MM.1S (cell line): Measurements from ENCODE around the gene TSN.
"Not testable (repeated sequence)": the region's sequence is repeated elsewhere in the genome, so short reads cannot be mapped to it uniquely, and the experiment has no call there.

Source experiments
- DNase-seq: peaks from one replicate; pipeline ENCODE4 v3.0.0-alpha.2; 2015
- H2AFZ ChIP-seq: fragments of 300-600 bp; sonication (generic); 2 replicates; pipeline ENCODE4 v1.6.0; 2016; ENCODE audit warnings: antibody characterized with exemption, low read length
- H3F3A ChIP-seq: fragments of 300-600 bp; sonication (generic); 2 replicates; pipeline ENCODE4 v1.6.1; 2016; ENCODE audit warnings: mild to moderate bottlenecking, antibody characterized with exemption, low read length, moderate library complexity, mixed read lengths; ENCODE audit not compliant: insufficient read depth
- H3K27ac ChIP-seq: fragments of 300-600 bp; sonication (generic); 2 replicates; pipeline ENCODE4 v1.5.1; 2016; ENCODE audit warnings: mild to moderate bottlenecking, low read length
- H3K27me3 ChIP-seq: fragments of 300-600 bp; sonication (generic); replicated peaks from 2 replicates; pipeline ENCODE4 v1.6.0; 2016; ENCODE audit warnings: low read length; ENCODE audit not compliant: insufficient read depth
- H3K36me3 ChIP-seq: fragments of 300-600 bp; sonication (generic); replicated peaks from 2 replicates; pipeline ENCODE4 v1.6.1; 2016; ENCODE audit warnings: mild to moderate bottlenecking, low read length, mixed read lengths; ENCODE audit not compliant: insufficient read depth
- H3K4me1 ChIP-seq: fragments of 300-600 bp; sonication (generic); 2 replicates; pipeline ENCODE4 v1.6.1; 2016; ENCODE audit warnings: low read length, mixed read lengths
- H3K4me2 ChIP-seq: fragments of 300-600 bp; sonication (generic); 2 replicates; pipeline ENCODE4 v1.6.0; 2016; ENCODE audit warnings: low read depth, low read length
- H3K4me3 ChIP-seq: fragments of 300-600 bp; sonication (generic); 2 replicates; pipeline ENCODE4 v1.5.1; 2016; ENCODE audit warnings: low read length, mixed read lengths
- H3K79me2 ChIP-seq: fragments of 300-600 bp; sonication (generic); 2 replicates; pipeline ENCODE4 v1.6.1; 2016; ENCODE audit warnings: mixed run types, low read length, mixed read lengths
- H3K9ac ChIP-seq: fragments of 300-600 bp; sonication (generic); 2 replicates; pipeline ENCODE4 v1.6.1; 2016; ENCODE audit warnings: low read length, mixed read lengths
- H3K9me2 ChIP-seq: fragments of 300-600 bp; sonication (generic); replicated peaks from 2 replicates; pipeline ENCODE4 v1.6.1; 2016; ENCODE audit warnings: mild to moderate bottlenecking, low read length, mixed read lengths; ENCODE audit not compliant: insufficient read depth
- H3K9me3 ChIP-seq: fragments of 300-600 bp; sonication (generic); replicated peaks from 2 replicates; pipeline ENCODE4 v1.6.1; 2016; ENCODE audit warnings: mild to moderate bottlenecking, low read length, mixed read lengths; ENCODE audit not compliant: insufficient read depth
- H4K20me1 ChIP-seq: fragments of 300-600 bp; sonication (generic); 2 replicates; pipeline ENCODE4 v1.6.1; 2016; ENCODE audit warnings: mild to moderate bottlenecking, low read length, moderate library complexity, mixed read lengths; ENCODE audit not compliant: insufficient read depth
- EZH2 ChIP-seq: fragments of 300-600 bp; sonication (generic); optimal IDR thresholded peaks from 2 replicates; pipeline ENCODE3; 2017; ENCODE audit warnings: low read depth, mild to moderate bottlenecking, antibody characterized with exemption, low read length, mixed read lengths
- EZH2phosphoT487 ChIP-seq: fragments of 300-600 bp; sonication (generic); IDR thresholded peaks from 2 replicates; pipeline ENCODE4 v1.6.1; 2018; ENCODE audit warnings: antibody characterized with exemption, low read length
- TF ChIP-seq, protein P1 (sequence below): fragments of 300-600 bp; sonication (generic); IDR thresholded peaks from 2 replicates; pipeline ENCODE4 v1.5.1; 2016; ENCODE audit warnings: antibody characterized with exemption, low read length, mixed read lengths

TSN gene

DNA sequence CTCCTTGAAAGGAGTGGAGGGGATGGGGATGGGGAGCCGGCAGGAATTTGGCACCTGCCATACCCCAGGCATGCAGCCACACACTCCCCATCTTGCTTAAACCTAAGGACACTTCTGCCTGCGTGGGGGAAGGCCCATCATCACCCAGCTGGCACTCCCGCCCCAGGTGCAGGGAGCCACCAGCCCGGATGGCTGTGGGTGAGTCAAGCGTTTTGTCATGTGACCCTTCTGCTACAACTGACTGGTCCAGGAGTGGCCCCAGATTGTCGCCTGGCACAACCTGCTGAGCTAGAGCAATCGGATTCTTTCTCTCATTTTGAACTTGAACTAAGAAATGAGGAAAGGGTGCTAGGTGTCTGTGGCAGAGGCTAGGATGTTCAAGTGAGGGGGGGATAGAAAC lies 61.3 kb downstream of the TSN start:
- 0 out of 2 replicates have a peak, but pooled peaks cover 4% of the 10 kb centered on the region for H3K4me1 ChIP-seq
- H3K4me2 ChIP-seq: no peak overlapping the region
- no peaks in the 10 kb centered on the region for H4K20me1 ChIP-seq
- no peaks in the 10 kb centered on the region for H3K27me3 ChIP-seq
- no peaks in the 10 kb centered on the region for H3F3A ChIP-seq
- no peak overlapping the region for H3K9ac ChIP-seq
- TF ChIP-seq EZH2 (no peak), EZH2phosphoT487 (no peak)
- TF ChIP-seq, protein P1, sequence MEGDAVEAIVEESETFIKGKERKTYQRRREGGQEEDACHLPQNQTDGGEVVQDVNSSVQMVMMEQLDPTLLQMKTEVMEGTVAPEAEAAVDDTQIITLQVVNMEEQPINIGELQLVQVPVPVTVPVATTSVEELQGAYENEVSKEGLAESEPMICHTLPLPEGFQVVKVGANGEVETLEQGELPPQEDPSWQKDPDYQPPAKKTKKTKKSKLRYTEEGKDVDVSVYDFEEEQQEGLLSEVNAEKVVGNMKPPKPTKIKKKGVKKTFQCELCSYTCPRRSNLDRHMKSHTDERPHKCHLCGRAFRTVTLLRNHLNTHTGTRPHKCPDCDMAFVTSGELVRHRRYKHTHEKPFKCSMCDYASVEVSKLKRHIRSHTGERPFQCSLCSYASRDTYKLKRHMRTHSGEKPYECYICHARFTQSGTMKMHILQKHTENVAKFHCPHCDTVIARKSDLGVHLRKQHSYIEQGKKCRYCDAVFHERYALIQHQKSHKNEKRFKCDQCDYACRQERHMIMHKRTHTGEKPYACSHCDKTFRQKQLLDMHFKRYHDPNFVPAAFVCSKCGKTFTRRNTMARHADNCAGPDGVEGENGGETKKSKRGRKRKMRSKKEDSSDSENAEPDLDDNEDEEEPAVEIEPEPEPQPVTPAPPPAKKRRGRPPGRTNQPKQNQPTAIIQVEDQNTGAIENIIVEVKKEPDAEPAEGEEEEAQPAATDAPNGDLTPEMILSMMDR: no peak
- no peaks in the 10 kb centered on the region for H3K9me2 ChIP-seq
- H3K27ac ChIP-seq: no peak overlapping the region
- no peak for DNase-seq
- H3K4me3 ChIP-seq: no peak overlapping the region
- H3K36me3 ChIP-seq: no peaks in the 10 kb centered on the region
- no peak overlapping the region for H2AFZ ChIP-seq
- no peaks in the 10 kb centered on the region for H3K79me2 ChIP-seq
- no peaks in the 10 kb centered on the region for H3K9me3 ChIP-seq

DNA sequence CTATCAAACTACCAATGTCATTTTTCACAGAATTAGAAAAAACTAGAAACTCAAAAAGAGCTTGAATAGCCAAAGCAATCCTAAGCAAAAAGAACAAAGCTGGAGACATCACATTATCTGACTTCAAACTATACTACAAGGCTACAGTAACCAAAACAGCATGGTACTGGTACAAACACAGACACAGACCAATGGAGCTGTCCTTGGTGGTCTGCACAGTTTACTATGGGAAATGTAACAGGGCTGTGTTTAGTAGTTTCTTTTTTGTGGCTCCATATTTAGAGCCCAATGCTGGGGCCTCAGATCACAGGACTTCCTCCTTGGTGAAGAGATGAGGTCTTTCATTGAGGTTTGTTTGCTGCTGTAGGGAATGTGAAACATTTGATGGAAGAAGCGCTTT lies 61.9 kb downstream of the TSN start:
- H3K36me3 ChIP-seq, H4K20me1 ChIP-seq, H3K4me1 ChIP-seq, H3K9ac ChIP-seq, H3K9me2 ChIP-seq, DNase-seq, H2AFZ ChIP-seq, H3K27me3 ChIP-seq, H3K27ac ChIP-seq, H3K4me2 ChIP-seq, H3F3A ChIP-seq, H3K4me3 ChIP-seq, H3K9me3 ChIP-seq, H3K79me2 ChIP-seq: not testable (repeated sequence)
